GM12878 (cell line): ENCODE results near the gene ME1. TPM values are rescaled to one million over a fixed set of nuclear protein-coding genes. Genes with fewer than 3 reads are reported as not detected.

Source experiments
- ATAC-seq: fragments of 200-7000 bp; cut with Tn5 transposase; 3 replicates; pipeline ENCODE4 v1.9.1; 2020; ENCODE audit warnings: mild to moderate bottlenecking, moderate library complexity
- BruUV-seq: library from RNA; stranded (reverse); fragments of 400-500 nt; replicated peaks from 2 replicates; lab custom pipeline; 2021; lab: Mats Ljungman, UMichigan
- CTCF ChIA-PET: fragments of 300-600 bp; sonication (Branson Sonifier 250); formaldehyde crosslinking; extraction: SDS; loops from one replicate; lab custom pipeline; 2021; ENCODE audit warnings: inconsistent platforms; lab: Yijun Ruan, JAX
- POLR2A ChIA-PET: fragments of 350-600 bp; formaldehyde crosslinking; extraction: SDS; loops from one replicate; lab custom pipeline; 2021; ENCODE audit warnings: inconsistent platforms; lab: Charles Lee
- RAD21 ChIA-PET: fragments of 300-600 bp; sonication (Branson Sonifier 250); formaldehyde crosslinking; loops from one replicate; lab custom pipeline; 2023; ENCODE audit warnings: antibody characterized with exemption; ENCODE audit not compliant: unreplicated experiment; lab: Charles Lee
- SMC1A ChIA-PET: fragments of 300-600 bp; sonication (Branson Sonifier 250); formaldehyde crosslinking; loops from one replicate; lab custom pipeline; 2023; ENCODE audit not compliant: unreplicated experiment, uncharacterized antibody; lab: Charles Lee
- DNase-seq: peaks from one replicate; pipeline ENCODE4 v3.0.0-alpha.2; 2011; ENCODE audit warnings: low read depth, low spot score
- FAIRE-seq: peaks from 3 replicates; lab custom pipeline; 2011; peaks lifted over from hg19 to GRCh38; lab: Jason Lieb, UNC
- H2AFZ ChIP-seq: 2 replicates; pipeline ENCODE4 v1.6.0; 2011; ENCODE audit warnings: low read depth, low read length, control low read depth; ENCODE audit not compliant: control insufficient read depth
- H3K27ac ChIP-seq: 2 replicates; pipeline ENCODE4 v1.5.1; 2011; ENCODE audit warnings: control low read depth; ENCODE audit not compliant: control insufficient read depth, insufficient read depth
- H3K27me3 ChIP-seq, 2 experiments: replicated peaks in 1 of 2; 2 replicates each; pipeline versions ENCODE4 v1.6.0 to v1.6.1; 2011; ENCODE audit warnings: low read length in 1 of 2; ENCODE audit not compliant: control insufficient read depth in 2 of 2, insufficient read depth in 2 of 2
- H3K36me3 ChIP-seq, 2 experiments: 2 replicates each; pipeline ENCODE4 v1.5.1; 2011; ENCODE audit warnings: low read length in 1 of 2; ENCODE audit not compliant: control insufficient read depth in 2 of 2, insufficient read depth in 2 of 2
- H3K4me1 ChIP-seq: 2 replicates; pipeline ENCODE4 v1.6.1; 2011; ENCODE audit warnings: mild to moderate bottlenecking, low read length, moderate library complexity, mixed read lengths; ENCODE audit not compliant: control insufficient read depth, insufficient read depth
- H3K4me2 ChIP-seq: 2 replicates; pipeline ENCODE4 v1.6.0; 2011; ENCODE audit warnings: control low read depth; ENCODE audit not compliant: control insufficient read depth, insufficient read depth
- H3K4me3 ChIP-seq: fragments of 200-600 bp; sonication (generic); 2 replicates; pipeline ENCODE4 v1.5.1; 2016
- H3K79me2 ChIP-seq: 2 replicates; pipeline ENCODE4 v1.6.0; 2011; ENCODE audit warnings: low read length; ENCODE audit not compliant: control insufficient read depth, insufficient read depth
- H3K9ac ChIP-seq: 2 replicates; pipeline ENCODE4 v1.8.0; 2011; ENCODE audit warnings: low read length, control low read depth, mixed read lengths; ENCODE audit not compliant: control insufficient read depth, insufficient read depth
- H3K9me3 ChIP-seq: replicated peaks from 3 replicates; pipeline ENCODE4 v1.5.1; 2011; ENCODE audit warnings: mild to moderate bottlenecking, low read length; ENCODE audit not compliant: control insufficient read depth, insufficient read depth
- H4K20me1 ChIP-seq: 2 replicates; pipeline ENCODE4 v1.6.0; 2011; ENCODE audit not compliant: control insufficient read depth, insufficient read depth
- CEBPB ChIP-seq, 2 experiments: fragments of 150-350 bp in 1 of 2; IDR thresholded peaks; 2 replicates each; pipeline ENCODE4 v1.6.1; 2012 to 2014; ENCODE audit warnings: low read depth in 2 of 2, low read length in 2 of 2, borderline replicate concordance in 1 of 2, inconsistent platforms in 1 of 2
- LARP7 ChIP-seq: fragments of 450-650 bp; IDR thresholded peaks from 2 replicates; pipeline ENCODE4 v1.6.1; 2017; ENCODE audit warnings: mild to moderate bottlenecking
- SMARCA5 ChIP-seq: fragments of 450-650 bp; IDR thresholded peaks from 2 replicates; pipeline ENCODE4 v1.6.1; 2017; ENCODE audit warnings: mild to moderate bottlenecking
- SMC3 ChIP-seq: IDR thresholded peaks from 2 replicates; pipeline ENCODE4 v1.6.1; 2011; ENCODE audit warnings: low read length, improper control_type of control experiment, borderline replicate concordance
- SREBF1 ChIP-seq: IDR thresholded peaks from 2 replicates; pipeline ENCODE4 v1.6.1; 2012; ENCODE audit warnings: mild to moderate bottlenecking, low read length
- SRF ChIP-seq, 2 experiments: IDR thresholded peaks; 2 replicates each; pipeline ENCODE4 v1.6.1; 2011; ENCODE audit warnings: low read depth in 2 of 2, low read length in 2 of 2, mild to moderate bottlenecking in 1 of 2, moderate library complexity in 1 of 2
- STAT1 ChIP-seq: fragments of 450-650 bp; conservative IDR thresholded peaks from 2 replicates; pipeline ENCODE4 v1.6.1; 2014; ENCODE audit warnings: antibody characterized with exemption, mild to moderate bottlenecking
- in situ Hi-C: fragments of 300-500 bp; cut with MboI; formaldehyde crosslinking; loops from 9 replicates; pipeline ENCODE4 v1.14.3; 2018; ENCODE audit warnings: mixed read lengths
- intact Hi-C: fragments of 100-400 bp; cut with micrococcal nuclease; formaldehyde crosslinking; loops from one replicate; pipeline ENCODE4 v1.14.2; 2022; ENCODE audit not compliant: unreplicated experiment
- polyA plus RNA-seq, 11 experiments: library from polyadenylated mRNA; depleted of rRNA in 4 of 11; unstranded in 6 of 11; stranded (reverse) in 5 of 11; fragments of >200 nt; fragmentation: Nextera tagmentation in 4 of 11; fragmentation: Illumina TruSeq in 1 of 11; extraction: Ambion mirVana in 4 of 11; extraction: Trizol in 1 of 11; gene quantifications; 1 replicate in 1 of 11; 2 replicates in 10 of 11; pipeline versions ENCODE4 v1.2.1 to v1.2.3, GENCODE V29; 2011 to 2016; ENCODE audit warnings: inconsistent platforms in 2 of 11, missing spikeins in 2 of 11, low read depth in 1 of 11
- total RNA-seq, 4 experiments: library from RNA; depleted of rRNA in 3 of 4; stranded (reverse); fragments of >200 nt in 3 of 4; fragmentation: Illumina TruSeq in 1 of 4; extraction: Trizol in 1 of 4; gene quantifications; 2 replicates each; pipeline versions ENCODE4 v1.2.1 to v1.2.3, GENCODE V29; 2013 to 2021
- TF ChIP-seq, protein P1 (sequence below): fragments of 450-650 bp; IDR thresholded peaks from 2 replicates; pipeline ENCODE4 v1.6.1; 2016; ENCODE audit warnings: mild to moderate bottlenecking
- TF ChIP-seq, protein P2 (sequence below): fragments of 450-650 bp; IDR thresholded peaks from 2 replicates; pipeline ENCODE4 v1.6.1; 2017; ENCODE audit warnings: antibody characterized with exemption, mild to moderate bottlenecking, moderate library complexity
- TF ChIP-seq, protein P3 (sequence below): IDR thresholded peaks from 2 replicates; pipeline ENCODE4 v1.6.1; 2011; ENCODE audit warnings: borderline replicate concordance, low read depth, mild to moderate bottlenecking, moderate library complexity, low read length; ENCODE audit not compliant: insufficient read depth, poor library complexity, severe bottlenecking
- TF ChIP-seq, protein P4 (sequence below): IDR thresholded peaks from 2 replicates; pipeline ENCODE4 v1.6.1; 2012; ENCODE audit warnings: low read depth, low read length, improper control_type of control experiment

The ME1 gene
- total and polyA plus RNA-seq, 10 of the 15 experiments (the other 5 are each of a cell fraction or from before 2014, with no cell fraction given) = 3.6 to 11.8 (median 8.4) TPM

DNA sequence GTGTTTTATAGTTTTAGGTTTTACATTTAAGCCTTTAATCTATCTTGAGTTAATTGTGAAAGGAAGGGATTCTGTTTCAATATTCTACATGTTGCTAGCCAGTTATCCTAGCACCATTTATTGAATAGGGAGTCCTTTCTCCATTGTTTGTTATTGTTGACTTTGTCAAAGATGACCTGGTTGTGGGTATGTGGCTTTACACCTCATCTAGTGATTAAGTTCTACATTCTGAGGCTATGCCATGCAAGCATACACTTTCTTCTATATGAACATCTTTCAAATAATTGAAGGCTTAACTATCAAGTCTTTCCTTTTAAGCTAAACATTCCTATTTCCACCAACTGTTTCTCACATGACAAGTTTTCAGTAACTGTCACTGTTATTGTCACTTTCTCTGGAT, 46.1 kb downstream of the ME1 start:
- ATAC-seq (no peak), FAIRE-seq (no peak), DNase-seq (no peak)
- ChIA-PET SMC1A (no interaction called here), RAD21 (no interaction called here), POLR2A (interaction anchor here (0.6 kb wide), 1 partner anchor 32 kb away, joined by 3 read pairs; no protein-coding TSS in a partner anchor), CTCF (no interaction called here)
- Histone ChIP-seq H2AFZ (no peak overlapping the region), H3K36me3 (no peaks in the 10 kb centered on the region; a peak in 1 of 4 replicates), H3K4me2 (no peak overlapping the region), H4K20me1 (no peaks in the 10 kb centered on the region), H3K79me2 (no peaks in the 10 kb centered on the region), H3K4me3 (no peak overlapping the region), H3K4me1 (no peaks in the 10 kb centered on the region), H3K27ac (no peak overlapping the region), H3K27me3 (no peaks in the 10 kb centered on the region), H3K9me3 (no peaks in the 10 kb centered on the region), H3K9ac (no peak overlapping the region)
- in situ Hi-C loops = no loop called here
- no TSS peak for BruUV-seq
- intact Hi-C loops = no loop called here
- TF ChIP-seq, protein P1, sequence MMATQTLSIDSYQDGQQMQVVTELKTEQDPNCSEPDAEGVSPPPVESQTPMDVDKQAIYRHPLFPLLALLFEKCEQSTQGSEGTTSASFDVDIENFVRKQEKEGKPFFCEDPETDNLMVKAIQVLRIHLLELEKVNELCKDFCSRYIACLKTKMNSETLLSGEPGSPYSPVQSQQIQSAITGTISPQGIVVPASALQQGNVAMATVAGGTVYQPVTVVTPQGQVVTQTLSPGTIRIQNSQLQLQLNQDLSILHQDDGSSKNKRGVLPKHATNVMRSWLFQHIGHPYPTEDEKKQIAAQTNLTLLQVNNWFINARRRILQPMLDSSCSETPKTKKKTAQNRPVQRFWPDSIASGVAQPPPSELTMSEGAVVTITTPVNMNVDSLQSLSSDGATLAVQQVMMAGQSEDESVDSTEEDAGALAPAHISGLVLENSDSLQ = no peak
- TF ChIP-seq, protein P2, sequence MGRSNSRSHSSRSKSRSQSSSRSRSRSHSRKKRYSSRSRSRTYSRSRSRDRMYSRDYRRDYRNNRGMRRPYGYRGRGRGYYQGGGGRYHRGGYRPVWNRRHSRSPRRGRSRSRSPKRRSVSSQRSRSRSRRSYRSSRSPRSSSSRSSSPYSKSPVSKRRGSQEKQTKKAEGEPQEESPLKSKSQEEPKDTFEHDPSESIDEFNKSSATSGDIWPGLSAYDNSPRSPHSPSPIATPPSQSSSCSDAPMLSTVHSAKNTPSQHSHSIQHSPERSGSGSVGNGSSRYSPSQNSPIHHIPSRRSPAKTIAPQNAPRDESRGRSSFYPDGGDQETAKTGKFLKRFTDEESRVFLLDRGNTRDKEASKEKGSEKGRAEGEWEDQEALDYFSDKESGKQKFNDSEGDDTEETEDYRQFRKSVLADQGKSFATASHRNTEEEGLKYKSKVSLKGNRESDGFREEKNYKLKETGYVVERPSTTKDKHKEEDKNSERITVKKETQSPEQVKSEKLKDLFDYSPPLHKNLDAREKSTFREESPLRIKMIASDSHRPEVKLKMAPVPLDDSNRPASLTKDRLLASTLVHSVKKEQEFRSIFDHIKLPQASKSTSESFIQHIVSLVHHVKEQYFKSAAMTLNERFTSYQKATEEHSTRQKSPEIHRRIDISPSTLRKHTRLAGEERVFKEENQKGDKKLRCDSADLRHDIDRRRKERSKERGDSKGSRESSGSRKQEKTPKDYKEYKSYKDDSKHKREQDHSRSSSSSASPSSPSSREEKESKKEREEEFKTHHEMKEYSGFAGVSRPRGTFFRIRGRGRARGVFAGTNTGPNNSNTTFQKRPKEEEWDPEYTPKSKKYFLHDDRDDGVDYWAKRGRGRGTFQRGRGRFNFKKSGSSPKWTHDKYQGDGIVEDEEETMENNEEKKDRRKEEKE = no peak
- TF ChIP-seq SMARCA5 (no peak), CEBPB (IDR thresholded peaks at IDR 0.05; ENCODE audit: borderline replicate concordance in 1 of 2, low read depth in 2 of 2, low read length in 2 of 2) (no peak), SRF (IDR thresholded peaks at IDR 0.05; ENCODE audit: low read depth in 2 of 2, low read length in 2 of 2) (no peak), SREBF1 (no peak), STAT1 (no peak), LARP7 (no peak), SMC3 (no peak)
- TF ChIP-seq, protein P3, sequence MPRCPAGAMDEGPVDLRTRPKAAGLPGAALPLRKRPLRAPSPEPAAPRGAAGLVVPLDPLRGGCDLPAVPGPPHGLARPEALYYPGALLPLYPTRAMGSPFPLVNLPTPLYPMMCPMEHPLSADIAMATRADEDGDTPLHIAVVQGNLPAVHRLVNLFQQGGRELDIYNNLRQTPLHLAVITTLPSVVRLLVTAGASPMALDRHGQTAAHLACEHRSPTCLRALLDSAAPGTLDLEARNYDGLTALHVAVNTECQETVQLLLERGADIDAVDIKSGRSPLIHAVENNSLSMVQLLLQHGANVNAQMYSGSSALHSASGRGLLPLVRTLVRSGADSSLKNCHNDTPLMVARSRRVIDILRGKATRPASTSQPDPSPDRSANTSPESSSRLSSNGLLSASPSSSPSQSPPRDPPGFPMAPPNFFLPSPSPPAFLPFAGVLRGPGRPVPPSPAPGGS = no peak
- TF ChIP-seq, protein P4, sequence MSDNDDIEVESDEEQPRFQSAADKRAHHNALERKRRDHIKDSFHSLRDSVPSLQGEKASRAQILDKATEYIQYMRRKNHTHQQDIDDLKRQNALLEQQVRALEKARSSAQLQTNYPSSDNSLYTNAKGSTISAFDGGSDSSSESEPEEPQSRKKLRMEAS = no peak
- TF ChIP-seq, all 136 proteins: peak for 0
